ENCODE data around the gene BBOF1.

DNA sequence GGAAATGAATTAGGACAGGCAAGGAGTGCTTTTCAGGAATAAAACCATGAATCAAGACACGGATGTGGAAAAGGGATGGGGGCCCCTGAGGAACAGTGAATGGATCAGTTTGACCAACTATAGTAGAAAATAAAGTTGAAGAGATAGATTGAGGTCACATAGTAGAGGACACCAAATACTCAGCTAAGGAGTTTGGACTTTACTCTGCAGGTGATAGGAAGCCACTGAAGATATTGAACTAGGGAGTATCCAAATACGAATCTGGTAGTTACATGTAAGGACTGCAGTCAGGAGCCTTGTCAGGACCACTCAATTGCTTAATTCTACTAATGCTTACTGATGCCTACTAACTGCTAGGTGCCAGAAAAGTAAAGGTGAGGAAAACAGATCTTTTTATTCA lies 20.4 kb upstream of the BBOF1 start:
- TF ChIP-seq LEF1 (IDR thresholded peaks at IDR 0.05; ENCODE audit: borderline replicate concordance) (no peak), ARNT (IDR thresholded peaks at IDR 0.05) (no peak), SP1 (IDR thresholded peaks at IDR 0.05) (no peak), SUZ12 (IDR thresholded peaks at IDR 0.05) (no peak), FOXM1 (IDR thresholded peaks at IDR 0.05; ENCODE audit: borderline replicate concordance) (no peak)
- TF ChIP-seq, protein P1, sequence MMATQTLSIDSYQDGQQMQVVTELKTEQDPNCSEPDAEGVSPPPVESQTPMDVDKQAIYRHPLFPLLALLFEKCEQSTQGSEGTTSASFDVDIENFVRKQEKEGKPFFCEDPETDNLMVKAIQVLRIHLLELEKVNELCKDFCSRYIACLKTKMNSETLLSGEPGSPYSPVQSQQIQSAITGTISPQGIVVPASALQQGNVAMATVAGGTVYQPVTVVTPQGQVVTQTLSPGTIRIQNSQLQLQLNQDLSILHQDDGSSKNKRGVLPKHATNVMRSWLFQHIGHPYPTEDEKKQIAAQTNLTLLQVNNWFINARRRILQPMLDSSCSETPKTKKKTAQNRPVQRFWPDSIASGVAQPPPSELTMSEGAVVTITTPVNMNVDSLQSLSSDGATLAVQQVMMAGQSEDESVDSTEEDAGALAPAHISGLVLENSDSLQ (IDR thresholded peaks at IDR 0.05): no peak

Data from HEK293T (cell line).